Measurements from ENCODE around the gene XYLT2.
A peak's percentile ranks its signal among the peaks of the same experiment; 100 is the strongest.
"Not testable (repeated sequence)": the region's sequence is repeated elsewhere in the genome, so short reads cannot be mapped to it uniquely, and the experiment has no call there.

Gene XYLT2

DNA sequence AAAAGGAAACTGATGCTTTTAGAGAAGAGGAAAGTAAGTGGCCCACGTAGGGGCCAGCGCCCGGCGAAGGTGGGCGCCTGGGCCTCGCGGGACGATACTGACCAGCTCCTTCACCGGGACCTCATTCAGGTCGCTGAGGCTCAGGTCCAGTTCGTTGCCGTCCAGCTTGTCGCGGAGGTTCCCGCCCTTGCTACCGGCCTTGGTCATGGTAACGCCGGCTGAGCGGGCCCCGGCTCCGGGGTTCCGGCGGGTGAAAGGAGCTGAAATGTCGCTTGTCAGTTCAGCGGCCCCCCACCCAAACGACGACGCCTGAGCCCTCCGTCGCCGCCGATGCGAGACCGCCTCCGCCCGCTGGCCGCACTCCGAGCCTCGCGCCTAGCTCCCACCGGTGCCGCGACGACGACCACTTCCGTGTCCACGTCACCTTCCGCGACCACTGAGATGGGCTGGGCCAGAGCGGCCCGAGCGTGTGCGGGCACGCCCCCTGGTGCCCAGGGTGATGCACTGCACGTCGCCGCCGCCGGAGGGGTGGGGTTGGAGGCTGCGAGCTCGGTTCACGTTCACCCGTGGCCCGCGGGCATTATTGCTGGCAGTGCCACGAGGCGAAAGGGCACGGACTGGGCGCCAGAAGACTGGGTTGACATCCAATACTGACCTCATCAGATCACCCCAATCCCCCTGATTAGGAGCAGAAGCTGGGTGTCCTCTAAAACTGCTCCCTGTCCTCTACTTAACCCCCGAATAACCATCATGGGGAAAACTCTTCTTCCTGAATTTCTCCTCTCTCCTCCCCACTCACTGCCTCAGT lies 51.4 kb downstream of the XYLT2 start, which contains the start of gene LRRC59:
Gene LRRC59, minus strand, starts transcription at position 413 of the 808 bp plus-strand sequence. Its CDS starts 206 bp downstream, at position 207.
- Mint-ChIP-seq H3K27me3 (no peaks in the 10 kb centered on the region), H3K27ac (peak within 1 kb of the TSS; percentile 95), H3K36me3 (peaks cover 6% of the 10 kb centered on the region), H3K4me3 (peak within 1 kb of the TSS; percentile 99), H3K9me3 (ENCODE audit: low read depth) (no peaks in the 10 kb centered on the region), H3K4me1 (ENCODE audit: low read depth) (peaks cover 31% of the 10 kb centered on the region)

DNA sequence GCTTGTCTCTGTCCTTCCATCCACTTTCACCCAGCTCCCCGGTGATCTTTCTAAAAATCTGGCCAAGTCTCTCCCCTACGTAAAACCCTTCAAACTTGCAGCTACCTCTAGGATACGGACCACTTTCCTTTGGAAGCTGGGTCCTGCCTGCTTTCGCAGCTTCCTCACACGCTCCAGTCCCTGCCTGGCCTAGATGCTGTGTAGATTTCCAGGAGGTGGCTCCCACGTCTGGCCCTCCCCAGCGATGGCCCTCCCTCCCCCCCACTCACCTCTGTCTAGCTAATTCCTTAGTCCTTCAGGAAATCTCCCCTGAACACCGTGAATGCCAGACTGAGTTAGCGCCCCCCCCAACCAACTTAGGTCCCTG lies 52.0 kb downstream of the XYLT2 start:
- Mint-ChIP-seq H3K27ac (peak overlapping the region; percentile 86), H3K4me3 (peak overlapping the region; percentile 99), H3K9me3 (ENCODE audit: low read depth) (no peaks in the 10 kb centered on the region), H3K36me3 (peaks cover 6% of the 10 kb centered on the region), H3K27me3 (no peaks in the 10 kb centered on the region), H3K4me1 (ENCODE audit: low read depth) (peaks cover 31% of the 10 kb centered on the region)

DNA sequence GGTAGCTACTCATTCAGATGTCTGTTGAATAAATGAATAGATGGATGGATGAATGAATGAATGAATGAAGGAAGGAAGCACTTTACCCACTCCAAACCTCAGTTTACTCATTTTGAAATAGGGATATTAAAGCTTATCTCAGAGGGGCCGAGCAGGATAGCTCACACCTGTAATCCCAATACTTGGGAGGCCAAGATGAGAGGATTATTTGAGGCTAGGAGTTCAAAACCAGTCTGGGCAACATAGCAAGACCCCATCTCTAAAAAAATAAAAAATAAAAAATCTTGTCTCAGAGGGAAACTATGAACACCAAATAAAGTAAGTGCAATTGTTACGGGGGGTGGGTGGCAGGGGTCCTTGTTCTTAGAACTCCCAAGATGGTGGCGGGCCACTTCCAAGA lies 52.7 kb downstream of the XYLT2 start:
- Mint-ChIP-seq H3K4me3 (peak overlapping the region; percentile 99), H3K4me1 (ENCODE audit: low read depth) (peaks cover 28% of the 10 kb centered on the region)
- not testable (repeated sequence) for H3K9me3 Mint-ChIP-seq (ENCODE audit: low read depth); H3K36me3 Mint-ChIP-seq; H3K27me3 Mint-ChIP-seq; H3K27ac Mint-ChIP-seq

DNA sequence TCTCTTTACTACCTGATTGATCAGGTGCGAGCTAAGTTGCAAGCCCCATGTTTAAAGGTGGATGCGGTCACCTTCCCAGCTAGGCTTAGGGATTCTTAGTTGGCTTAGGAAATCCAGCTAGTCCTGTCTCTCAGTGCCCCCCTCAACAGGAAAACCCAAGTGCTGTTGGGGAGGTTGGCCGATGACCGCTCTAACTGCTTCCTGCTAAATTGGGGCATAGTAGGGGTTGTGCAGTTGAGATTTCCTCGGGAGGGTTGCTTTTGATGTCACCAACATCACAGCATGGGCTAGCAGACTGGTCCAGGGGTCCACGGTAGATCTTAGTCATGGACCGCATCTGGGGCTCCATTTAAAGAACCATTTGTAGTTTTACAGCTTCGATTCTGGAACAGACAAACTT lies 53.7 kb downstream of the XYLT2 start:
- H3K27ac Mint-ChIP-seq; H3K4me3 Mint-ChIP-seq; H3K9me3 Mint-ChIP-seq (ENCODE audit: low read depth); H3K27me3 Mint-ChIP-seq; H3K36me3 Mint-ChIP-seq: not testable (repeated sequence)
- peaks cover 21% of the 10 kb centered on the region for H3K4me1 Mint-ChIP-seq (ENCODE audit: low read depth)

DNA sequence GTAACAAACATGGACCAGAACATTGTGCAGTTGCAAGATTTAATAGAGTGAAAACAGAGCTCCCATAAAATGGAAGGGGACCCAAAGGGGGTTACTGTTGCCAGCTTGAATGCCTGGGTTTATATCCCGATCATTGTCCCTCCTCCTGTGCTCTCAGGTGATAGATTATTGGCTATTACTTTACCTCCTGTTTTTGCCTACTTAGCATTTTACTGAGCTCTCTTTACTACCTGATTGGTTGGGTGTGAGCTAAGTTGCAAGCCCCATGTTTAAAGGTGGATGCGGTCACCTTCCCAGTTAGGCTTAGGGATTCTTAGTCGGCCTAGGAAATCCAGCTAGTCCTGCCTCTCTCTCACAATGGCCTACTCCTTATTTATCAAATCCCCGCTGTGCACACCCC lies 59.4 kb downstream of the XYLT2 start:
- not testable (repeated sequence) for H3K4me3 Mint-ChIP-seq; H3K9me3 Mint-ChIP-seq (ENCODE audit: low read depth); H3K27ac Mint-ChIP-seq; H3K4me1 Mint-ChIP-seq (ENCODE audit: low read depth); H3K27me3 Mint-ChIP-seq; H3K36me3 Mint-ChIP-seq

DNA sequence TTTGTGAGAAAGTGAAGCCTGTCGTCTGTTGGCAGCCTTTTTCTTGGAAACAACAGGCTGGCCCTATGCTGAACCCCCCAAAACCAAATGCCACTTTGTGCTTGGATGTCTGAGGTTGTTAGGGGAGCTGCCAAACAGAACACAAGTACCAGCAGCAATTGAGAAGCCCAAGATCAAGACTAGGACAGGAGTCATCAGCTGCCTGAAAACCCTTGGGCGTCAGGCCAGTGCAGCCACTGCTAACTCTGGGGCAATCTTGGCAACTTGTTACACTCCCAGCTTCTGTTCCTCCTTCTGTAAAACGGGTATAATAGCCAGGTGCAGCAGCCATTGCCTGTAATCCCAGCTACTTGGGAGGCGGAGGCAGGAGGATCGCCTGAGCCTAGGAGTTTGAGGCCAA lies 60.7 kb downstream of the XYLT2 start:
- Mint-ChIP-seq H3K36me3 (no peaks in the 10 kb centered on the region), H3K27me3 (peaks cover 7% of the 10 kb centered on the region), H3K4me3 (no peak overlapping the region), H3K4me1 (ENCODE audit: low read depth) (no peaks in the 10 kb centered on the region), H3K27ac (no peak overlapping the region), H3K9me3 (ENCODE audit: low read depth) (no peaks in the 10 kb centered on the region)

DNA sequence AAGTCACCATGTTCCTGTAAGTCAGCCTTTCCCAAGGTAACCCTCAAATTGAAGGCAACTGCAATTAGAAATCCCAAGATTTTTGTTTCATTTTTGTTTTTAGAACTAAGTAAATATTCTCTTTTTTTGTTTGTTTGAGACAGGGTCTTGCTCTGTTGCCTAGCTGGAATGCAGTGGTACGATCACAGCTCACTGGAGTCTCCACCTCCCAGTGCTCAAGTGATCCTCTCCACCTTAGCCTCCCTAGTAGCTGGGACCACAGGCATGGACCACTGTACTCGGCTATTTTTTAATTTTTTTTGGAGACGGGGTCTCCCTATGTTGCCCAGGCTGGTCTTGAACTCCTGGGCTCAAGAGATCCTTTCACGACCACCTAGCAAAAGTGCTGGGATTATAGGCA lies 62.0 kb downstream of the XYLT2 start:
- Mint-ChIP-seq H3K27me3 (peaks cover 7% of the 10 kb centered on the region), H3K36me3 (no peaks in the 10 kb centered on the region), H3K27ac (no peak overlapping the region), H3K9me3 (ENCODE audit: low read depth) (no peaks in the 10 kb centered on the region), H3K4me3 (no peak overlapping the region), H3K4me1 (ENCODE audit: low read depth) (no peaks in the 10 kb centered on the region)
